GM10248 (cell line): ENCODE data around the gene P2RX5.

ENCODE experiments used
- CTCF ChIA-PET: fragments of 300-600 bp; sonication (Branson Sonifier 250); formaldehyde crosslinking; extraction: SDS; loops from one replicate; lab custom pipeline; 2021; ENCODE audit warnings: antibody characterized with exemption; lab: Yijun Ruan, JAX
- POLR2A ChIA-PET: fragments of 350-650 bp; sonication (Branson Sonifier 250); formaldehyde crosslinking; extraction: SDS; loops from one replicate; lab custom pipeline; 2020; ENCODE audit warnings: antibody characterized with exemption; lab: Yijun Ruan, JAX
- DNase-seq: peaks from one replicate; pipeline ENCODE4 v3.0.0; 2012; ENCODE audit errors: extremely low spot score
- CTCF ChIP-seq: IDR thresholded peaks from 2 replicates; pipeline ENCODE4 v1.5.1; 2012; ENCODE audit warnings: mild to moderate bottlenecking, low read depth; ENCODE audit errors: extremely low read depth, missing control alignments, control extremely low read depth

Gene P2RX5

GRCh38 chr17:3663102-3664011 is 32.6 kb downstream of the P2RX5 start:
- DNase-seq, result no peak
- ChIA-PET POLR2A (no interaction called here), CTCF (interaction anchor here (1.0 to 1.4 kb wide), 4 partner anchors 14 to 165 kb away, joined by 3 read pairs; no protein-coding TSS in a partner anchor)
- TF ChIP-seq CTCF, result no peak

GRCh38 chr17:3660311-3660891 is 35.6 kb downstream of the P2RX5 start:
- DNase-seq, result no peak
- TF ChIP-seq CTCF, result no peak
- CTCF ChIA-PET, result interaction anchor here (1.1 kb wide), 1 partner anchor 13 kb away, joined by 4 read pairs; no protein-coding TSS in a partner anchor
- POLR2A ChIA-PET, result no interaction called here

- ChIA-PET CTCF (interaction anchor here (1.1 kb wide), 1 partner anchor 12 kb away, joined by 4 read pairs; no protein-coding TSS in a partner anchor), POLR2A (no interaction called here)
- DNase-seq, result no peak
- TF ChIP-seq CTCF, result no peak
Measured at GRCh38 chr17:3659541-3660111, 36.3 kb downstream of the P2RX5 start.

GRCh38 chr17:3658784-3659449 is 37.0 kb downstream of the P2RX5 start:
- ChIA-PET CTCF (no interaction called here), POLR2A (no interaction called here)
- no peak for TF ChIP-seq CTCF
- DNase-seq, result no peak

GRCh38 chr17:3657874-3658783 is 37.8 kb downstream of the P2RX5 start:
- TF ChIP-seq CTCF, result no peak
- POLR2A ChIA-PET, result interaction anchor here (0.7 kb wide), 1 partner anchor 22 kb away, joined by 3 read pairs; the partner anchor contains the start of genes CTNS and SHPK
- DNase-seq, result no peak
- CTCF ChIA-PET, result interaction anchor here (0.7 kb wide), 1 partner anchor 186 kb away, joined by 3 read pairs; no protein-coding TSS in a partner anchor
